ENCODE results near the gene YARS2. TPM values are rescaled to one million over a fixed set of nuclear protein-coding genes. Genes with fewer than 3 reads are reported as not detected.

The YARS2 gene
- 35.6 and 38.5 TPM in 2 replicates for total RNA-seq

DNA sequence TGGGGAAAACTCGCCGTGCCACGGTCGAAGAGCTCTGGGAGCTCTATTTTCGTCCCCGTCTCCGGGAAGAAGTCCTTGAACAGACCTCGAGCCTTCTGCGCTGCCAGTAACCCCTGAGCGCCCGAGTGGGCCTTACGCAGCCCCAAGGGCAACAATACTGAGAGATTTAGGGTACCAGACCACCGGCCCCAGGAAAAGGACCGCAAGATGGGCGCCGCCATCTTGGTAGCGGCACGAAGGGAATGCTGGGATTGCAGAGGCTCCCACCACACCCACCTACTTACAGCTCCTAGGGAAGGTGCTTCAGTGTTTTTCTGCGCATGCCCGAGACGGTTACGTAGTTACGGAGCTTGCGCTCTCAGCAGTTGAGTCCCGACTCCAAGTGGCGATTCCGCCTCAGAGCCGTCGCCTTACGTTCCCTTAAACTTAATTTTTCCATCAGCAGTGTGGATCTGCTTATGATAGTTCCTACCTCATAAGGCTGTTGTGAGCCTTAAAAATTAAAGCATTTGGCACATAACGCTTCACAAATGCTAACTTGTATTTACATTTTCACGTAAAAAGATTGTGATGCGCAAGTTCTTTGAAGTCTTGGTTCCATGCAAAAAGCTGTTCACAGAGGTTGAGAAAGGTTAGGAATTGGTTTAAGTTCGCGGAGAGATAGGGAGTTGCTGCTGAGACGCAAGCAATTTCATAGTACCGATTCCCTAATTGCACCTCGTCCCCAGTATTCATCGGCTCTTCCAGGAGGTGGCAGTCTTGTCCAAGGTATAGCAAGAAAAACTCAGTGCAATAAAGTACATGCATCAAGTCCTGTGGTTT lies at the start of gene YARS2:
Gene YARS2, minus strand, starts transcription at position 244 of the 822 bp plus-strand sequence. Its CDS starts 23 bp downstream, at position 221.

Small RNA genes lying within 50 kb of the gene (small RNA-seq; reads per million reads assigned to genes)
- not detected for gene RF00019

Other genes starting within 250 kb of the YARS2 start
- gene DNM1L, start 76.6 kb downstream of the YARS2 start, total RNA-seq: 78.6 and 87.4 TPM in 2 replicates
- not detected in 2 replicates for gene PKP2, start 140.9 kb upstream of the YARS2 start, total RNA-seq

All from subcutaneous preadipocyte (primary cell).